Measurements from ENCODE around the gene TRAPPC2L. TPM values are rescaled to one million over a fixed set of nuclear protein-coding genes. Genes with fewer than 3 reads are reported as not detected.

The TRAPPC2L gene
- total and polyA plus RNA-seq, 12 donors: 37.5 to 63.3 (median 50.9) TPM

DNA sequence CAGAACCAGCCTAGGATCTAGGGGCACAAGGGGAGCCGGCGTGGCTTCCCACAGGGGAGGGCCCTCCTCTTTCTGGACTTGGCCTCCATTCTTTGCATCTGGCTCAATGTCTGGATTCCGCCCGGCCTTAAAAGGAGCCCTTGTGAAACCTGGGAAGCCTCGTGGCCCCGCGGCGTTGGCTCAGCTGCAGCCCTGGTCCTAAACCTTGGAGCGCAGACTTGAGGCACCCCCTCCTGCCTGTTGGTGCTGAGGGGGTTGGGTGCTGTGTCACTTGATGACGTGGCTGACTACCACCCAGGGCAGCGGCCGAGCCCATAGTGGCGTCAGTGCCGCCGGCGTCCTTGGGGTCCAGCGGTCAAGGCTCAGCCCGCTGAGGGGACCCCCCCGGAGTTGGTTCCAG, 4.4 kb downstream of the TRAPPC2L start:
- intact Hi-C loops (cut with DNase I): no loop called here
- Histone ChIP-seq H3K27ac (no peak overlapping the region), H3K36me3 (peaks cover 0 to 50% (median 21%) of the 10 kb centered on the region in 9 donors), H3K9me3 (no peaks in the 10 kb centered on the region), H3K27me3 (no peaks in the 10 kb centered on the region), H3K4me3 (no peak overlapping the region), H3K4me1 (peaks cover 6 to 21% (median 12%) of the 10 kb centered on the region in 9 donors)
- DNase-seq (no peak), ATAC-seq (no peak)
- TF ChIP-seq, protein P1, sequence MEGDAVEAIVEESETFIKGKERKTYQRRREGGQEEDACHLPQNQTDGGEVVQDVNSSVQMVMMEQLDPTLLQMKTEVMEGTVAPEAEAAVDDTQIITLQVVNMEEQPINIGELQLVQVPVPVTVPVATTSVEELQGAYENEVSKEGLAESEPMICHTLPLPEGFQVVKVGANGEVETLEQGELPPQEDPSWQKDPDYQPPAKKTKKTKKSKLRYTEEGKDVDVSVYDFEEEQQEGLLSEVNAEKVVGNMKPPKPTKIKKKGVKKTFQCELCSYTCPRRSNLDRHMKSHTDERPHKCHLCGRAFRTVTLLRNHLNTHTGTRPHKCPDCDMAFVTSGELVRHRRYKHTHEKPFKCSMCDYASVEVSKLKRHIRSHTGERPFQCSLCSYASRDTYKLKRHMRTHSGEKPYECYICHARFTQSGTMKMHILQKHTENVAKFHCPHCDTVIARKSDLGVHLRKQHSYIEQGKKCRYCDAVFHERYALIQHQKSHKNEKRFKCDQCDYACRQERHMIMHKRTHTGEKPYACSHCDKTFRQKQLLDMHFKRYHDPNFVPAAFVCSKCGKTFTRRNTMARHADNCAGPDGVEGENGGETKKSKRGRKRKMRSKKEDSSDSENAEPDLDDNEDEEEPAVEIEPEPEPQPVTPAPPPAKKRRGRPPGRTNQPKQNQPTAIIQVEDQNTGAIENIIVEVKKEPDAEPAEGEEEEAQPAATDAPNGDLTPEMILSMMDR (IDR thresholded peaks at IDR 0.05): no peak
- WGBS, 2 donors: 92 to 97% methylated on average over 19 of the region's 19 CpGs

DNA sequence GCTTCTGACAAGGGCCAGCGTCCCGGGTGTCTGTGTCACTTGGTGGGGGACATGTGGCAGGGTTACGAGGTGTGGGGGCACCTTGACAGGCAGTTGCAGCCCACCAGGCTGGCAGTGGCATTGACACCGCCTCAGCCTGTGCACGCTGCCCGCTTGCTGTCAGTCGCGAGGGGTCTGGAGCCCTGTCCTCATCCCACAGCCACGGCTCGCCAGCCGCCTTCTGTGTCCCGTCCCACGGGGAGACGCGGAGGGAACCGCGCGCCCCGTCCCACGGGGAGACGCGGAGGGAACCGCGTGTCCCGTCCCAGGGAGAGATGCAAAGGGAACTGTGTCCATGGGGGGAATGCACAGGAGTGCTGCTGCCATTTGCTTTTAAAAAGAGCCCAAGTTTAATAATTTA, 6.0 kb downstream of the TRAPPC2L start:
- Histone ChIP-seq H3K27me3 (peaks cover 0 to 9% (median 0%) of the 10 kb centered on the region in 7 donors), H3K9me3 (no peaks in the 10 kb centered on the region), H3K4me1 (peaks cover 3 to 14% (median 5%) of the 10 kb centered on the region in 9 donors), H3K4me3 (no peak overlapping the region), H3K36me3 (peaks cover 0 to 50% (median 21%) of the 10 kb centered on the region in 9 donors), H3K27ac (no peak overlapping the region)
- intact Hi-C loops (cut with DNase I): no loop called here
- ATAC-seq (no peak), DNase-seq (no peak)
- WGBS, 2 donors: 94 to 96% methylated on average over 22 to 25 of the region's 25 CpGs
- TF ChIP-seq, protein P1 (IDR thresholded peaks at IDR 0.05): no peak

DNA sequence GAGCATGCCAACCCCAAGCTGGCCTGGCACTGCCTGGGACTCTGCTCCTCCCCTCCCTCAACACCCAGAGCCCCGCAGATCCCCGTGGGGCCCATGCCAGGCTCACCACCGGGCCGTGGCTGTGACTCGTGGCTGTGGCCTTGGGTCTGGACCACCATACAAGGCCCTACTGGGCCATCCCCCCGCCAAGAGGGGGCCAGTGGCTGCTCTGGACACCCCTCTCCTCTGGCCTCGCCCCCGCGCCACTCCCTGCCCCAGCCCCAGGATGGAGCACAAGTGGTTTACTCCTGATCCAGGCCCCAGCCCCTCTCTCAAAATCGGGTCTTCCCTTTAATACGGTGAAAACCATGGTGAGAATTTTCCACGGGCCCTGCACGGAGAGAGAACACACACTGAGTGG, 6.5 kb downstream of the TRAPPC2L start:
- TF ChIP-seq, protein P1 (IDR thresholded peaks at IDR 0.05): no peak
- Histone ChIP-seq H3K9me3 (no peaks in the 10 kb centered on the region), H3K4me1 (peaks cover 0 to 9% (median under 1%) of the 10 kb centered on the region in 9 donors), H3K36me3 (peaks cover 0 to 49% (median 21%) of the 10 kb centered on the region in 9 donors), H3K27me3 (peaks cover 0 to 10% (median 0%) of the 10 kb centered on the region in 7 donors), H3K4me3 (no peak overlapping the region), H3K27ac (no peak overlapping the region)
- intact Hi-C loops (cut with DNase I): no loop called here
- DNase-seq (no peak), ATAC-seq (no peak)
- 90 to 91% methylated on average over 13 of the region's 13 CpGs for WGBS, 2 donors

DNA sequence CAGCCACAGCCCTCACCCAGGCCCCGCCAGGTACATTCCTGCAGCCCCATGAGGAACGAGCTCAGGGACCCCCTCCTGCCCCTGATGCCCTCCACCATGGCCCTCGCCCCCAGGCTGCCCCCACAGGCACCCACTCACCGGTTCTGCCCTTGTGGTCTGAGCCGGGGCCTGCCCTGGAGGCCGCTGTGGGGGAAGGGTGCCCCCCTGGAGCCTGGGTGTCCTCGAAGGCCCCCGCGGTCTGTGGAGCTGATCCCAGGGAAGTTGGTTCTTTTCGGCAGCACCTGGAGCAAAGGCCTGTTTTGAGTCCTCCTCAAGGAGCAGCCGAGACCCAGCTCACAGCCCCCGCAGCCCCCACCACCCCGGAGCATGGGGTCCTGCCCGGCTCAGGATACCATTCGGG, 7.2 kb downstream of the TRAPPC2L start:
- Histone ChIP-seq H3K27ac (no peak overlapping the region), H3K36me3 (peaks cover 0 to 42% (median 21%) of the 10 kb centered on the region in 9 donors), H3K9me3 (no peaks in the 10 kb centered on the region), H3K4me3 (no peak overlapping the region), H3K27me3 (peaks cover 0 to 10% (median 0%) of the 10 kb centered on the region in 7 donors), H3K4me1 (peaks cover 0 to 3% (median 0%) of the 10 kb centered on the region in 9 donors)
- DNase-seq (no peak), ATAC-seq (no peak)
- TF ChIP-seq, protein P1 (IDR thresholded peaks at IDR 0.05): no peak
- WGBS, 2 donors: 88 to 89% methylated on average over 15 of the region's 15 CpGs
- intact Hi-C loops (cut with DNase I): no loop called here

Data from heart right ventricle (tissue), 16 donors.